Endodermal cell (in vitro differentiated cells): ENCODE data around the gene INTS11. TPM values are rescaled to one million over a fixed set of nuclear protein-coding genes. Genes with fewer than 3 reads are reported as not detected.

ENCODE experiments used
- DNase-seq: peaks from one replicate; pipeline ENCODE4 v3.0.0-alpha.2; 2017
- H3K27ac ChIP-seq: 2 replicates; pipeline ENCODE4 v1.5.1; 2013; ENCODE audit warnings: mild to moderate bottlenecking, low read depth, low read length, moderate library complexity
- H3K27me3 ChIP-seq: 2 replicates; pipeline ENCODE4 v1.6.1; 2013; ENCODE audit warnings: mild to moderate bottlenecking, low read length, moderate library complexity; ENCODE audit not compliant: insufficient read depth, control insufficient read depth, poor library complexity, severe bottlenecking
- H3K36me3 ChIP-seq: 2 replicates; pipeline ENCODE4 v1.7.0; 2013; ENCODE audit warnings: mild to moderate bottlenecking, low read length, moderate library complexity; ENCODE audit not compliant: control insufficient read depth, insufficient read depth
- H3K4me1 ChIP-seq: one replicate; pipeline ENCODE4 v1.7.0; 2013; ENCODE audit warnings: low read length; ENCODE audit not compliant: control insufficient read depth, insufficient read depth
- H3K4me3 ChIP-seq: 2 replicates; pipeline ENCODE4 v1.5.1; 2013; ENCODE audit warnings: mild to moderate bottlenecking, low read length, moderate library complexity
- H3K9ac ChIP-seq: 2 replicates; pipeline ENCODE4 v1.6.1; 2013; ENCODE audit warnings: mild to moderate bottlenecking, low read length, moderate library complexity; ENCODE audit not compliant: poor library complexity, severe bottlenecking; ENCODE audit errors: extremely low read depth
- H3K9me3 ChIP-seq: 2 replicates; pipeline ENCODE4 v1.6.1; 2013; ENCODE audit warnings: mild to moderate bottlenecking, low read length, moderate library complexity; ENCODE audit not compliant: control insufficient read depth
- H3K27ac Mint-ChIP-seq: 2 replicates; pipeline ENCODE4 v1.8.0; 2020; ENCODE audit warnings: mixed read lengths
- H3K27me3 Mint-ChIP-seq: 2 replicates; pipeline ENCODE4 v1.8.0; 2021; ENCODE audit warnings: mild to moderate bottlenecking, mixed read lengths; ENCODE audit not compliant: insufficient read depth
- H3K36me3 Mint-ChIP-seq: 2 replicates; pipeline ENCODE4 v1.8.0; 2020; ENCODE audit warnings: low read depth, mixed read lengths
- H3K4me1 Mint-ChIP-seq: 2 replicates; pipeline ENCODE4 v1.8.0; 2020; ENCODE audit warnings: mixed read lengths
- H3K4me3 Mint-ChIP-seq: 2 replicates; pipeline ENCODE4 v1.8.0; 2020; ENCODE audit warnings: mild to moderate bottlenecking, moderate library complexity, mixed read lengths
- H3K9me3 Mint-ChIP-seq: 2 replicates; pipeline ENCODE4 v1.8.0; 2020; ENCODE audit warnings: mild to moderate bottlenecking, mixed read lengths
- CTCF ChIP-seq: fragments of 200-600 bp; sonication (generic); conservative IDR thresholded peaks from 2 replicates; pipeline ENCODE4 v1.5.0; 2021; ENCODE audit warnings: antibody characterized with exemption, mild to moderate bottlenecking
- WGBS, 2 experiments: methylation state at CpG; one replicate each; pipeline versions ENCODE4 v1.1.5 to v1.1.7; 2013; ENCODE audit warnings: missing lambda C conversion rate in 2 of 2, mixed read lengths in 1 of 2; ENCODE audit not compliant: insufficient coverage in 1 of 2, insufficient read length in 1 of 2; 5-methylcytosine and 5-hydroxymethylcytosine counted together
- total RNA-seq, 2 donors: library from RNA; stranded (reverse); fragmentation: NEBNext Ultra II Directional in 1 of 2; extraction: Animal tissue kit (Norgen Biotek cat#: 25700) in 1 of 2; gene quantifications; 2 replicates in 1 of 2; 3 replicates in 1 of 2; pipeline ENCODE4 v1.2.1, GENCODE V29; 2021

Gene INTS11
- total RNA-seq, 2 donors from 2014 or later: 146 to 153 TPM

GRCh38 chr1:1321477-1321876 is 3.0 kb downstream of the INTS11 start:
- Histone ChIP-seq H3K9me3 (no peaks in the 10 kb centered on the region), H3K4me3 (no peak overlapping the region), H3K27ac (no peak overlapping the region), H3K27me3 (no peaks in the 10 kb centered on the region), H3K9ac (no peak overlapping the region), H3K4me1 (no peaks in the 10 kb centered on the region), H3K36me3 (peaks cover 24% of the 10 kb centered on the region)
- no peak for DNase-seq
- H3K4me3 Mint-ChIP-seq: no peak overlapping the region
- peaks cover 23% of the 10 kb centered on the region for H3K36me3 Mint-ChIP-seq
- TF ChIP-seq CTCF: no peak
- peaks cover 5% of the 10 kb centered on the region for H3K4me1 Mint-ChIP-seq
- no peaks in the 10 kb centered on the region for H3K27me3 Mint-ChIP-seq
- no peak overlapping the region for H3K27ac Mint-ChIP-seq
- 90 to 93% methylated on average over 4 to 8 of the region's 8 CpGs for WGBS, 2 experiments
- H3K9me3 Mint-ChIP-seq: no peaks in the 10 kb centered on the region

GRCh38 chr1:1320666-1321448 is 3.6 kb downstream of the INTS11 start:
- Histone ChIP-seq H3K27me3 (no peaks in the 10 kb centered on the region), H3K4me3 (no peak overlapping the region), H3K9ac (no peak overlapping the region), H3K4me1 (no peaks in the 10 kb centered on the region), H3K36me3 (peaks cover 24% of the 10 kb centered on the region), H3K27ac (no peak overlapping the region), H3K9me3 (no peaks in the 10 kb centered on the region)
- H3K4me1 Mint-ChIP-seq: peaks cover 6% of the 10 kb centered on the region
- no peaks in the 10 kb centered on the region for H3K27me3 Mint-ChIP-seq
- H3K9me3 Mint-ChIP-seq: no peaks in the 10 kb centered on the region
- H3K4me3 Mint-ChIP-seq: no peak overlapping the region
- TF ChIP-seq CTCF: no peak
- H3K27ac Mint-ChIP-seq: no peak overlapping the region
- WGBS, 2 experiments: 93 to 96% methylated on average over 18 to 23 of the region's 23 CpGs
- DNase-seq: no peak
- peaks cover 27% of the 10 kb centered on the region for H3K36me3 Mint-ChIP-seq

GRCh38 chr1:1319646-1319941 is 4.9 kb downstream of the INTS11 start:
- H3K36me3 ChIP-seq: peaks cover 31% of the 10 kb centered on the region
- H3K27me3 ChIP-seq: no peaks in the 10 kb centered on the region
- H3K4me1 ChIP-seq: no peaks in the 10 kb centered on the region
- Mint-ChIP-seq H3K9me3 (no peaks in the 10 kb centered on the region), H3K4me1 (peaks cover 8% of the 10 kb centered on the region), H3K27ac (no peak overlapping the region), H3K36me3 (peaks cover 31% of the 10 kb centered on the region), H3K4me3 (no peak overlapping the region), H3K27me3 (no peaks in the 10 kb centered on the region)
- H3K4me3 ChIP-seq: no peak overlapping the region
- no peak overlapping the region for H3K27ac ChIP-seq
- DNase-seq: no peak
- H3K9me3 ChIP-seq: no peaks in the 10 kb centered on the region
- TF ChIP-seq CTCF: no peak
- WGBS, 2 experiments: 96 to 97% methylated on average over 11 to 13 of the region's 13 CpGs
- H3K9ac ChIP-seq: no peak overlapping the region
